ENCODE data around the gene RPL3. TPM values are rescaled to one million over a fixed set of nuclear protein-coding genes. Genes with fewer than 3 reads are reported as not detected.

Gene RPL3
- 2,433 and 2,506 TPM in 2 replicates for total RNA-seq
- long read RNA-seq, transcript RPL3-202 (9 exons, 1,289 nt) = minor isoform, 424 of 9,666 reads
- long read RNA-seq, transcript RPL3-201 (10 exons, 1,442 nt) = major isoform, 8,948 of 9,666 reads
- long read RNA-seq, partial matches to known transcripts = 120 of 9,666 reads
- long read RNA-seq, other reads (novel, unspliced or antisense) = 172 of 9,666 reads

DNA sequence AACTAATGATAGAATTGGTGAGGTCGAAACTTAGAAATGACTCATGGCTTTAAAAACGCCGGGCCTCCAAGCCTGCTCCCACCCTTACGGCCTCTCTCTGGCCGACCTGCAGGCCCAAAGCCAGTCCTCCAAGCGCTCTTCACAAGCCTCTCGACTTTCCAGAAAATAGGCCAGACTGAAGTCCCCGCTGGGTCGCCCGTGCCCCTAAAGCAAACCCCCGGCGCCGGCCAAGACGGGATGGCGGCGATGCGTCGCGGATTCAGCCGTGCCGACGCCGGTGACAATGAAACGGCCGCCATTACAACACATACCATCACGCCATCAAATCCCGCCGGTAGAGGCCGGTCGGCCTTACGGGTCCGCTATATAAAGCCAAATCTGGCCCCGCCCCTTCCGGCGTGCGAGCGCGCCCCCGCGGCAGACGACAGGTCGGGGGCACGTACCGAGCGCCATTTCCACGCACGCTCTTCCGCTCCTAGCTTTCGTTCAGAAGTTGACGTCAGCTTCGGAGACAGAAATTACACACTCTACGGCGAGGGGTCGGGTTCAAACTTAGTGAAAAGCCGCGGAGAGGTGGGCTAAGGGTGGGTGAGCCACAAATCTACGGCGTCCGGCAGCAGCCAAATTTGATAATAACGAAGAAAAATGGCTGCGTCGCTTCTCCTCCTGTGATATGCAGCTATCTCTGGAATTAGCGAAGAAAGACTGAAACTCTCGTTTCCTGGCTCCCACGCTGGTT is at the start of gene RPL3:
RPL3 (minus strand) TSS at position 340 of the 739 bp plus-strand sequence; CDS start at position 314, 26 bp downstream.
- peak within 1 kb of the TSS; percentile 100 for H3K4me3 Mint-ChIP-seq (ENCODE audit: low read depth)
- H3K27ac Mint-ChIP-seq = peak within 1 kb of the TSS; percentile 100
- peaks cover 37% of the 10 kb centered on the region for H3K4me1 Mint-ChIP-seq (ENCODE audit: low read depth)
- TF ChIP-seq, protein P1, sequence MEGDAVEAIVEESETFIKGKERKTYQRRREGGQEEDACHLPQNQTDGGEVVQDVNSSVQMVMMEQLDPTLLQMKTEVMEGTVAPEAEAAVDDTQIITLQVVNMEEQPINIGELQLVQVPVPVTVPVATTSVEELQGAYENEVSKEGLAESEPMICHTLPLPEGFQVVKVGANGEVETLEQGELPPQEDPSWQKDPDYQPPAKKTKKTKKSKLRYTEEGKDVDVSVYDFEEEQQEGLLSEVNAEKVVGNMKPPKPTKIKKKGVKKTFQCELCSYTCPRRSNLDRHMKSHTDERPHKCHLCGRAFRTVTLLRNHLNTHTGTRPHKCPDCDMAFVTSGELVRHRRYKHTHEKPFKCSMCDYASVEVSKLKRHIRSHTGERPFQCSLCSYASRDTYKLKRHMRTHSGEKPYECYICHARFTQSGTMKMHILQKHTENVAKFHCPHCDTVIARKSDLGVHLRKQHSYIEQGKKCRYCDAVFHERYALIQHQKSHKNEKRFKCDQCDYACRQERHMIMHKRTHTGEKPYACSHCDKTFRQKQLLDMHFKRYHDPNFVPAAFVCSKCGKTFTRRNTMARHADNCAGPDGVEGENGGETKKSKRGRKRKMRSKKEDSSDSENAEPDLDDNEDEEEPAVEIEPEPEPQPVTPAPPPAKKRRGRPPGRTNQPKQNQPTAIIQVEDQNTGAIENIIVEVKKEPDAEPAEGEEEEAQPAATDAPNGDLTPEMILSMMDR (IDR thresholded peaks at IDR 0.05; ENCODE audit: unreplicated experiment) = no peak
- peak; percentile 93 for DNase-seq (ENCODE audit: low spot score, unreplicated experiment)
- H3K36me3 Mint-ChIP-seq (ENCODE audit: insufficient read depth) = peaks cover 33% of the 10 kb centered on the region
- H3K27me3 Mint-ChIP-seq = no peaks in the 10 kb centered on the region
- H3K9me3 Mint-ChIP-seq (ENCODE audit: low read depth) = no peaks in the 10 kb centered on the region

DNA sequence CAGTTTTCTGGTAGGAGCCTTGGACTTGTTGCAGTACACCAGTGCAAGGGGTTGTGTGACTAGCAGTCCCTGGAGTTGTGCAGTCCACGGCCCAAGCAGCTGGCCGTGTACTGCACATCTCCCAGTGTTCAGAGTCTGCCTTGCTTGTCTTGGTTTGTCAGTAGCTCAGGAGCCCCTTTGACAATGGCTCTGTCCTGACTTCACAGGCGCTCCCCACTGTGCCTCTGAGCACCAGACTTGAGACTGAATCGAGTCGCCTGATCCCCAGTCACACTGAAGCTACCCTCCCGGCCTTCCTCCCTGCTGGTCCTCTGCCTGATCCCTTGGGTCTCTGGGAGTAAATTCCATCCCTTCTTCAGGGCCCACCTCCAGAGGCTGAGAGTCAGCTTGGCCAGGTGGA is 49.8 kb upstream of the RPL3 start:
- H3K27me3 Mint-ChIP-seq = no peaks in the 10 kb centered on the region
- peaks cover 2% of the 10 kb centered on the region for H3K4me1 Mint-ChIP-seq (ENCODE audit: low read depth)
- TF ChIP-seq, protein P1 (IDR thresholded peaks at IDR 0.05; ENCODE audit: unreplicated experiment) = no peak
- peaks cover 10% of the 10 kb centered on the region for H3K36me3 Mint-ChIP-seq (ENCODE audit: insufficient read depth)
- no peak for DNase-seq (ENCODE audit: low spot score, unreplicated experiment)
- no peaks in the 10 kb centered on the region for H3K9me3 Mint-ChIP-seq (ENCODE audit: low read depth)
- no peak overlapping the region for H3K27ac Mint-ChIP-seq
- no peak overlapping the region for H3K4me3 Mint-ChIP-seq (ENCODE audit: low read depth)

DNA sequence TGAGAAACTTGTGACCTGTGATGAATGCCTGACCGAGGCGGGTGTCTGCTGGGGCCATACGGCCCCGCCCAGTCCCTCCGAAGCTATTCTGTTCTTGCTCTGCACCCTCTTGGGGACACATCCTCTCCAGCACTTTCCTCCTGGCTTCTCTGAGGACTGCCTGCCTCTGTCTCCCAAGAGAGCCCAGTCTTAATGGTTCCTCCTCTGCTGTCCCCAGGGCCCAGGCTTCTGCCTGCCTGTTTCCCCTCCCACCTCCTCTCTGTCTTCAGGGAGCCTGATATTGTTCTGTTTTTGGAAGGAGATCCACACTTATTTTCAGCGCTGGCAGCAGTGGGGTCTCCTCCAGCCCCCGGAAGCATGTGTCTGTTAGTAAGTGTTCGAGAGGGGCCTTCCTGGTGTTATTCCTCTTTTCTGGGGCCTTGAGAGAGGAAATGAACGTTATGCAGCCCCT is 49.1 kb upstream of the RPL3 start:
- Mint-ChIP-seq H3K27me3 (no peaks in the 10 kb centered on the region), H3K27ac (no peak overlapping the region), H3K9me3 (ENCODE audit: low read depth) (no peaks in the 10 kb centered on the region), H3K36me3 (ENCODE audit: insufficient read depth) (peaks cover 10% of the 10 kb centered on the region), H3K4me3 (ENCODE audit: low read depth) (no peak overlapping the region), H3K4me1 (ENCODE audit: low read depth) (peaks cover 4% of the 10 kb centered on the region)
- TF ChIP-seq, protein P1 (IDR thresholded peaks at IDR 0.05; ENCODE audit: unreplicated experiment) = no peak
- DNase-seq (ENCODE audit: low spot score, unreplicated experiment) = no peak

DNA sequence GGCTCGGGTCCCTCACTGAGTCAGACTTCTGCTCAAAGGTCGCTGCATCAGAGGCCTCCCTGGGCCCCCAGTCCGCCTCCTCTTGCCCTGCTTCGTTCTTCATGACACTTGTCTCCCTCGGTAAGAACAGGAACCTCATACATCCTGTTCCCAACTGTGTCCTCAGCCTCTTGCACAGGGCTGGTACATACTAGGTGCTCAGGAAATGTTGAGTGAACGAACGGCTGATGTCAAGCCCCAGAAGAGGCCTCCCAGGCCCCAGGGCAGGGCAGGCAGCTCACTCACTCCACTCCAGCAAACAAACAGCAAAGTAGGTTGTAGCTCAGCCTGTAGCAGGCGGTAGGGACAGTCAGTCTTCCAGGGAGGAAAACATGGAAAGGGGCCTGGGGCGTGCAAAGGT is 47.6 kb upstream of the RPL3 start:
- H3K27ac Mint-ChIP-seq = peak overlapping the region; percentile 68
- H3K4me3 Mint-ChIP-seq (ENCODE audit: low read depth) = no peak overlapping the region
- TF ChIP-seq, protein P1 (IDR thresholded peaks at IDR 0.05; ENCODE audit: unreplicated experiment) = no peak
- no peak for DNase-seq (ENCODE audit: low spot score, unreplicated experiment)
- no peaks in the 10 kb centered on the region for H3K9me3 Mint-ChIP-seq (ENCODE audit: low read depth)
- peaks cover 9% of the 10 kb centered on the region for H3K4me1 Mint-ChIP-seq (ENCODE audit: low read depth)
- H3K36me3 Mint-ChIP-seq (ENCODE audit: insufficient read depth) = peaks cover 8% of the 10 kb centered on the region
- no peaks in the 10 kb centered on the region for H3K27me3 Mint-ChIP-seq

DNA sequence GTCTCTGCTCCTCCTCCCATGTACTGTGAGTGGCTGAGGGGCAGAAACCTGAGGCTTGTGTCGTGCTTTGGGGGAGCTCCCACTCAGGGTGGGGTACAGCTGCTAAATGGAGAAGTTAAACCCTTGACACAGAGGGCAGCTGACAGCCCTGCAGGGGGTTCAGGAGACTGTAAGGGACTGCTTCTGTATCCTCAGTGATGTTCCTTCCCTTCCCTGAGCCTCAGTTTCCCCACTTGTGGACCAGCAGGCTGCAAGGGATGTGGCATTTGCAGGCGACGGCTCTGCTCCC is 46.0 kb upstream of the RPL3 start:
- Mint-ChIP-seq H3K9me3 (ENCODE audit: low read depth) (no peaks in the 10 kb centered on the region), H3K27me3 (no peaks in the 10 kb centered on the region), H3K36me3 (ENCODE audit: insufficient read depth) (peaks cover 7% of the 10 kb centered on the region), H3K4me1 (ENCODE audit: low read depth) (peaks cover 15% of the 10 kb centered on the region), H3K4me3 (ENCODE audit: low read depth) (no peak overlapping the region), H3K27ac (no peak overlapping the region)
- TF ChIP-seq, protein P1 (IDR thresholded peaks at IDR 0.05; ENCODE audit: unreplicated experiment) = no peak
- no peak for DNase-seq (ENCODE audit: low spot score, unreplicated experiment)

Data from progenitor cell of endocrine pancreas (in vitro differentiated cells).